NCI-H1092 (cell line): ENCODE results near the gene MAML3.

Experiments used
- DNase-seq: peaks from one replicate; lab custom pipeline; 2025; lab: John Stamatoyannopoulos, UW

The MAML3 gene

GRCh38 chr4:139921429-139922184 is 232.4 kb downstream of the MAML3 start:
- peak; percentile 98 for DNase-seq

DNA sequence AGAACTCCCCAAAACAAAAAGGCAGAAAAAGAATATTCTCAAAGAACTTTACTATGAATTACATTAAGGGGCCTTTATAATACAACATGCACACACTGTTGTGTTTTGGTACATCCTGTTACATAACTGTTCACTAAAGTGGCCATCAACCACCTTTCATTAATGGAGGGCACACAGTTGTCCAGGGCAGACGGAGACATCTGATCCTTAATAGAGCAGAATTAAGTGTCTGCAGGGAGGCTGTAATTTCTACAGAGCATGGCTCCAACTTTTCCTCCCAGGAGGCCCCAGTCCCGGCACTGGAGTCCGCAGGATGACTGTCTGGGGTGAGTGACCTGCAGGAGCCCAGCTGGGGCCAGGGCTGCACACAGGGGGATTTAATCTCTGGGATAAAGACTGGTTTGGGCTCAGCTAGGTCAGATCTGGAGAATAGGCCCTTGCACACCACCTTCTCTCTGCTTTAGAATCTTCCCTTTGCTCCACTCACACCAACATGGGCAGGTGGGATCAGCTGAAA is 233.4 kb downstream of the MAML3 start:
- no peak for DNase-seq

DNA sequence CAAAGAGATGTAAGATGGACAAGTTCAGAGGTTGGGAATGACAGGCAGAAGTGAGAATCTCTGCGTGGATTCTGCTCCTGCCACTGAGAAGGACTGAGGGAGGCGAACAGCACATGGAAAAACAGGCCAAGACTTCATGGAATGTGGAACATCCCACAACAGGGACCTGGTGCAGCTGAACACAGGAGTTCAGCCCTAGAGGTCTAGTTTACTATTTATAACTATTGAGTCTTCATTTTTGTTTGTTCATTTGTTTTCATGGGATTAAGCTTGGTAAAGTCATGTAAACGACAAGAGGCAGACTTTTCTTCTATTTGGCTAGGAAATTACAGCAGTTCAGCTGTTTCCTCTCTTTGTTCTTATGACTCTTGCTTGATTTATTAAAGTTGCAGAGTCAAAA is 234.5 kb downstream of the MAML3 start:
- DNase-seq, result no peak

- no peak for DNase-seq
Observed at GRCh38 chr4:139919004-139919403, 235.0 kb downstream of the MAML3 start.

DNA sequence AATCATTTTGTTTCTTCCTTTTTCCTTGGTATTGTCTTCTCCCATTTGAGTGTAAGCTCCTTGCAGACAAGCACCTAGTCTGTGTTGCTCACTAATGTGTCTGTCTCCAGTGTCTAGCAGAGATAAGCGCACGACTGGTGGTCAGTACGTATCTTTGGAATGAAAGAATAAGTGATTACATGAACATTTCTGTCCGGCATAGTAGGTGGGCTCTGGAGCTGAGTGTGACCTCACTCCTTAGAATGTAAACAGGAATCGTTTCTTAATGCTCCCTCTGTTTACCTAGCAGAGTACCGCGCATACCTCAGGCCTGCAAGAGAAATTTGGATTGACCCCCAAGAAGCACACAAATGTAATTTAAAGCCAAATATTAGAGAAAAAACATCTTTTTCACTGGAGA is 235.4 kb downstream of the MAML3 start:
- DNase-seq, result no peak

GRCh38 chr4:139917896-139918295 is 236.1 kb downstream of the MAML3 start:
- no peak for DNase-seq

GRCh38 chr4:139916041-139916440 is 237.9 kb downstream of the MAML3 start:
- no peak for DNase-seq

DNA sequence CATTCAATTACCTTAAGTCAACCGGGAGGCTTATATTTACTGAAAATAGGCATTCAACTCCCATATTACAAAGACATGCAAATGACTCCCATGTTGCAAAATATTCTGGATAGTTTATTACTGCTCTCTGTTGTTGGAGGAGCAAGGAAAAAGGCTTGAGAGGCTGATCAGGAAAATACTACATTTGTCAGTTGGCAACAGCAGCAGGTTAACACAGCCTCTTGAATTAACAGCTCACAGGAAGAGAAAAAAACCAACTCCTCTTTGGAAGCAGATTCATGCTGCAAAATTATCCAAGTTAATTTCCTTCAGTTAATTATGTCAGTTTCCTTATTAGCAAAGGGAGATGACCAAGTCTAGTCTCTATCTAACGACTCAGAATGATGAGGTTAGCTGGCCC is 238.9 kb downstream of the MAML3 start:
- no peak for DNase-seq

- no peak for DNase-seq
Observed at GRCh38 chr4:139913995-139914598, 239.9 kb downstream of the MAML3 start.

- DNase-seq, result peak; percentile 45
Observed at GRCh38 chr4:139913398-139913990, 240.5 kb downstream of the MAML3 start.

DNA sequence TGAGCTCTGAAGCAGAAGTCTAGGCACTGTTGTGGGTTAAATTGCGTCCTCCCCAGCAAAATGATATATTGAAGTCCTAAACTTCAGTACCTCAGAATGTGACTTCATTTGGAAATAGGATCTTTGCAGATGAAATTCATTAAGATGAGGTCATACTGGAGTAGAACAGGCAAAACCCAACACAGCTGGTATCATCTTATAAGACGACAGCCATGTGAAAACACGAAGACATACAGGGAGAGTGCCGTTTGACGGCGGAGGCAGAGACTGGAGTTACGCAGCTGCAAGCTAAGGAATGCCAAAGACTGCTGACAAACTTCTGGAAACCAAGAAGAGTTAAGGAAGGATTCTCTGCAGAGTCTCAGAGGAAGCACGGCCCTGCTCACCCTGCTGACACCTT is 241.5 kb downstream of the MAML3 start:
- DNase-seq, result no peak

DNA sequence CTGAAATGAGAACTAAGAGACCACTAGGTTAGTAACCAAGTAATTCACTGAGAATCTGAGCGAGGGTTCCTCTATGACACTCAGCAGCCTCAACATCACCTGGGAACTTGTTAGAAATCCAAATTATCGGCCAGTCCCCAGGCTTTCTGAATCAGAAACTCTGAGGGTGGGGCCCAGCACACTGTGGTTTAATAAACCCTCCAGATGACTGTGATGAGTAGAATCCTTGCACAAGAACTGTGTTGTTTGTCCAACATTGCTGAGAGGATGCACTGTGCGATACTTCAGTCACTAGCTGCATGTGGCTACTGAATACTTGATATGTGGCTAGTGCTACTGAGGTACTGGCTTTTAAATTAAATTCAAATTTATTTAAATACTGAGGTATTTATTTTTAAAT is 243.9 kb downstream of the MAML3 start:
- no peak for DNase-seq

DNA sequence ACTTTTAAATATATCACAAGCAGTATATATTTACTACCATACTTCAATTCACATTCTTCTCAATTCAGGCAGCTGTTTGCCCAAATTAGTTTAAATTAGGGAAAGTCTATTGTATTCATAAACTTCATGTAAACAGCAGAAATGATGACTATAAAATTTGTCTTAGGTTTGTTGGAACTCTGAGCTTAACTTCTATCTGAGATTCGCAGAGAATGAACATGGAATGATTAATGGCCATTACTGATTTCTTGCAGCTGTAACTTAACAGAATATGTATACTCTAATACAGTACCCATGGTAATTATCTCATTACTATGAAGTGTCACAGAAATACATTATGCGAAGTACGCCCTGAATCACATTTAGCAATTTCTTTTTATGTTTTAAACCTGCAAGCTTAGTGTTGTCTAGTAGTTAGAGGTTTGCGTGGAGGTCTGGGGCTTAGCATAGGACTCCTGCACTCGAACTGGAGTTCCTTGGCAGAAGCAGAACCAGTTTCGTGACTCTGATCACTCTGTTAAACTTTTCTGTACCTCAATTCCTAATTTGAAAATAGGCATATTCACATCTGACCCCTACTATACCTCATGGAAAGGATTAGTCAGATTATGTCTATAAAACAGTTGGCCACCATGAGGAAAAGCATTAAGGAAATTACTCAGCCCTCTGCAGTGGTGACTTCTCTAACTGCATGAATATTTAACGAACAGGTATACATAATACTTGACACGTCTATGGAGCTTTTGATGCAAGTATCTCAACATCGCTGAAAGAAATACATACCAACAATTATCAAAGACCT is 245.1 kb downstream of the MAML3 start:
- no peak for DNase-seq

DNA sequence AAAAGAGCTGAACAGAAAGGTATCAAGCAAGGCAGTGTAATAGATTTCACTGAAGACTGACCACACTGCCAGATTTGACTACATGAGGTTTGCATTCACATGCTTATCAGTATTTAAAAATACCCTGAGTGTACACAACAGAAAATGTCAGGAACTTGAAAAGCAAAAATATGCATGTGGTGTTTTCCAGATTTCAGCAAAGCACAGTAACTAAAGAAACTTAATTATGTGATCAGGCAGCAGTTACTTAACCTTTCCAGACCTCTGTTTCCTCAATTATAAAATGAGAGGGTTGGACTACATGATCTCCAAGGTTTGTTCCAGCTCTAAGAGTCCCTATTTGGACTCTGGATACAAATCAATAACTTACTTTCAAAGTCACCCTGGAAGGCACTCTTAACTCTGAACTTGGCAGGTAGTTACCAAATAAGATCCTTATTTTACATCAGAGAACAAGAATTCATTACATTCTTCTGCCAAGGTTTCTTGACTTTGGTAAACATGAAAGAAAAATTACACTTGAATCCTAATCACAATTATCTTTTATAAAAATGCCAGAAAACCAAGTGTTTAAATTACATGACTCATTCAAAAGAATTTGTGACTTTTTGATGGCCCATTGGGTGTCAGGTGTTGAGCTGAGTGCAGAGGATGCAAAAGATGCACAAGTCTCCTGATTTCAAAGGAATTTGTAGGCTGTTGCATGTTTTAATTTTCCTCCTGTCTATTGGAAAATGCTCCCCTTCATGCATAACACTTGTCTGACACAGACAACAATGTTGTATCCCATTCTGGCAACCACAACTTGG is 246.8 kb downstream of the MAML3 start:
- no peak for DNase-seq

- DNase-seq, result no peak
Observed at GRCh38 chr4:139905489-139905888, 248.5 kb downstream of the MAML3 start.

DNA sequence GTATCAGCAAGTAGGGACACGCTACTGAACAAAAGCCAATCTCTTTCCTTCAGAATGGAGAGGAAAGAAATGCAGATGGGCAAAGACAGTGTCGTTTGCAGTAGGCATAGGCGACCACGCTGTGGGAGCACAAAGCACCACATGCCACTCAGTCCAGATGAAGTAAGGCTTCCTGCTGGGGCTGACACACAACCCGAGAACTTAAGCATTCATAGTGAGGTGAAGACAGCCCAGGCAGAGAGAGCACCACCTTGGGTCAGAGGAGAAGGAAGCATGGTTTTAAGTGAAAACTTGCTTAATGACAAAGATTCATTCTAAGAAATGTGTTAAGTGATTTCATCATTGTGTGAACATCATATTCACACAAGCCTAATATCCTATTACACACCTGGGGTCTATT is 249.6 kb downstream of the MAML3 start:
- no peak for DNase-seq

GRCh38 chr4:139903845-139904244 is 250.1 kb downstream of the MAML3 start:
- DNase-seq, result no peak

DNA sequence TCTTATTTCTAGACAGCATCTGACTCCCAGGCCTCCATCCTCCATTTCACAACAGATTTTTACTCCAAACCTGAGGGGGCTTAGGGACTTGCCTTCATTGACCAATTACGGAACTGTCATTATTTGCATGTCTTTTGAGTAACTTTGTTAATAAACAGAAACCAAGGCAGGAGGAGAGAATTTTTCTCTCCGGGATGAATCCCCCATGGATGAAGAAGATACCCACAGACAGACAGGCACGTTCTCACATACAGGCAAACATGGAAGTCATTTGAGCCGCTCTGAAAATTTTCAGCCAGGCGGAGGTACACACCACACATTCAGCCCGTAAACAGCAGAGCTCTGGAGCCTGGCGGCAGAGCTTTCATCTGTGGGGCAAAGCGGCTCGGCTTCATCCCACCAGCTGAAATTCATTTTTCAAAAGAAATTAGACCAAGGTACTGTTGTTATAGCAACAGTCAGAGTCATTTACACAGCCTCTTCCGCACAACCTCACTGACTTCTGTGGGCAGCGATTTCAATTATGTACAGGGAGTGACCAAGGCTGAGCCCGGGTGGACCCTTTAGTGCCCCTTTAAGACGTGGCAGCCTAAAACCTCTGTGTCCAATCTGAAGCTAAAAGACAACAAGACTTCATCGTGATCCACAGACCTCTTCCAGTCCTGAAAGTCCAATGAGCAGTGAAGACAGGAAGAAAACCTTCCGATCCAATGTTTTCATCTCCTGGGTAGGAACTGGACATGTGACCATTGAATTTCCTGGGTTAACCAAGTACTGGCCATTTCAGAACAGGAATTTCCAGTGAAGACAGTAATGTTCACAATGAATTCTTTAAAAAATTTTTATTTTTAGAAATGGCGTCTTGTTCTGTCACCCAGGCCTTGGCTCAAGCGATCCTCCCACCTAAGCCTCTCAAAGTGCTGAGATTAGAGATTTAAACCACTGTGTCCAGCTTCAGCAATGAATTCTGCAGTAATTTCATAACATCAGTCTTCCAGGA is 251.4 kb downstream of the MAML3 start:
- DNase-seq, result peak; percentile 51

DNA sequence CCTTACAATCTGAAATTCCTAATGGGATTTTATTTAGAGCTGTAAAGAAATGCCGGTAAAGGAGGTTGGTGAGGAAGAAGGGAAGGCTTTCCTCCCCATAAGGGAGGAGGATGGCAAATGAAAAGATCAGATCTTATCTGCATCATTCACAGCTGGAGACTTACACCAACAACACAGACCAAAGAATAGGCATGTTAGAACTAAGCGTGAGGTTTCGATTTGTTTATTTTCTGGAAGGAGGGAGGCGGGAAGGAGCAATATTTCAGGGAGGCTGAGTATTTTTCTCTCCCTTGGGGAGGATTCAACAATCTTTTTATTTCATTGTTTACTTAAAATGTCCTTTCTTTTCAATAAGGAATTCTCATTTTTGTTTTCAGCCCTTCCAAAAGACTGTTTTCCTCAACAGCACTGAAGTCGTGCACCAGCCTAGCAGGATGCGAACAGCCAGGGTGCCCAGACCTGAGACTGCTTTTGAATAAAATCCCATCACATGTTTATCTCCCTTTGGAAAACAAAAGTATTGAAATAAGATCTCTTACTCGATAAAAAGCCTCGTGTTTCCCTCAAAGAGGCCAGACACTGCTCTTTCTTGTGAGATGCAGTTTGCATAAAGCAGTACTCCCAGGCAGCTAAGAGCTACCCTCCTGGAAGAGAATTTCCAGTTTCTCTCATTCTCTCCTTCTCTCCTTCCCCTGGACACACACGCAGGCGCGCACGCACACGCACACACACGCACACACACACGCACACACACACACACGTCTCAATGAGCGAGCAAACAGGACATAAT is 252.3 kb downstream of the MAML3 start:
- no peak for DNase-seq
